Kidney tubule cell (primary cell): ENCODE measurements around the gene SH2D5.
A peak's percentile ranks its signal among the peaks of the same experiment; 100 is the strongest.

Experiments
- DNase-seq: peaks from one replicate; pipeline ENCODE4 v3.0.0-alpha.2; 2018; ENCODE audit warnings: low spot score

SH2D5 gene

GRCh38 chr1:20732588-20733359 lies at the start of gene SH2D5:
Gene SH2D5, minus strand, starts transcription at chr1:20732703. Its CDS starts 4,659 bp downstream, at chr1:20728044.
- peak; percentile 99 for DNase-seq

DNA sequence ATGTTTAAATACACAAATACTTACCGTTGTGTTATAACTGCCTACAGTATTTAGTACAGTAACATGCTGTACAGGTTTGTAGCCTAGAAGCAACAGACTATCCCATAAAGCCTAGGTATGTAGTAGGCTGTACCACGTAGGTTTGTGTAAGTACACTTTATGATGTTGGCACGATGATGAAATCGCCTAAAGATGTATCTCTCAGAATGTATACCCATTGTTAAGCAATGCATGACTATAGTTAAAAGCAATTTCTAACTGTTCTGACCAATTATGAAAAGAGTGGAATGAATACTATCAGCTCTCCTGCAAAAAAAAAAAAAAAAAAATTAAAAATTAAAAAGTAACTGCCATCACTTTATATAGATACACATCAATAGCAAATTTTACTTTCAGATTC lies 43.2 kb upstream of the SH2D5 start:
- no peak for DNase-seq

DNA sequence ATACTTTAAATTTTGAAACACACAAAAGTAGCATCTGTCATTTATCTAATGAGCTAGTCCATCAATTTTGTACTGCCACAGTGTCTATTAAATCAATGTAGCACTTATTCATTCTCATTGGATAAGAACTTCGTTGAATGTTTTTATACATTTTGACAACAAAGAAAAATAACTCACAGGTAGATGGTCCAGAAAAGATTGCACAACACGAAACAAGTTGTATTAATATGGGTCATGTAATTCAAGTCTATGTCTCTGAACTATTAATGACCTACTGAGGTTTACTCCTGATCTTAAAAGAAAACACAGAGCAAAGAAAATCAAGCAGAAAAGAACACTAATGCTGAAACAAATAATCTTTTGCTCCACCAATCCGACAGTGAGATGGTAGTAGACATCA lies 39.3 kb upstream of the SH2D5 start:
- no peak for DNase-seq

DNA sequence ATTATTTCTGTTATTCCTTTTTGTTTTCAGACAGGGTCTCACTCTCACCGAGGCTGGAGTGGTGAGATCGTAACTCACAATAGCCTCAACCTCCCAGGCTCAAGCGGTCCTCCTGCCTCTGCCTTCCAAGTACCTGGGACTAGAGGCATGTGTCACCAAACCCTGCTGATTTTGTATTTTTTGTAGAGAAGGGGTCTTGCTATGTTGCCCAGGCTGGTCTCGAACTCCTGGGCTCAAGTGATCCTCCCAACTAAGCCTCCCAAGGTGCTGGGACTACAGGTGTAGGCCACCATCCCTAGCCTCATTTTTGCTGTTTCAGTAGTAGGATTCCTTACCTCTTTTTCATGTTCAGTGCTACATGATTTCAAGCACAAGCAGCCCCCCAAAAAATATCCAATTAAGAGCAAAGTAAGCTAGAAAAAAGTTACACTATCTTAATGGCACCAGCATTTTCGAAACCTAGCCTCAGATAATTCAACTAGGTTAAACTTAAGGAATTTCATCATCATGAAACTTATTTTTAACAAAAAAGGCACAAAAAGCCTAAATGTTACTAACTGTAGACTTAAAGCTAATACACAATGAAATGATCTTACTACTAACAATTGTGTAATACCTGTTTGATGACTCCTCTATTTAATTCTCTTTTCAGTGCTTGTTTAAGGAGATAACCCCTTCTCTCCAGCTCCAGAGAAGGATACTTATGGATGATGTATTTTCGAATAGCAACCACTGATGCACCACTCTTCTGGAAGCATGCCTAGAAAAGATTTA lies 38.0 kb upstream of the SH2D5 start:
- DNase-seq, result no peak

- DNase-seq, result no peak
Measured at GRCh38 chr1:20767271-20767670, 34.8 kb upstream of the SH2D5 start.

GRCh38 chr1:20763417-20763816 lies 30.9 kb upstream of the SH2D5 start:
- DNase-seq, result no peak

- DNase-seq, result no peak
Measured at GRCh38 chr1:20760322-20760721, 27.8 kb upstream of the SH2D5 start.

DNA sequence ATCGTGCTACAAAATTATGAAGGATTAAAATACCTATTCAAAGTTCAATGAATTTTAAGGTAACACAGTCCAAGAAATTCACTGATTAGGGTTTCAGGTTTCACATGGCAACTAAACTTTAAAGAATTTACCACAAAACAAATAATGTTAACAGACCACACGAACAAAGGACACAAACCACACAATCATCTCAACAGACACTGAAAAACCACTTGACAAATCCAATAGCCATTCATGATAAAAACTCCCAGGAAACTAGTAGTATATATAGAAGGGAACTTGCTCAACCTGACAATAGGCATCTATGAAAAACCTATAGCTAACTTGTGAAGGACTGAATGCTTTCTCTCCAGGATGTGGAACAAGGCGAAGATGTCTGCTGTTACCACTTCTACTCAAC lies 21.1 kb upstream of the SH2D5 start:
- DNase-seq, result peak; percentile 4

DNA sequence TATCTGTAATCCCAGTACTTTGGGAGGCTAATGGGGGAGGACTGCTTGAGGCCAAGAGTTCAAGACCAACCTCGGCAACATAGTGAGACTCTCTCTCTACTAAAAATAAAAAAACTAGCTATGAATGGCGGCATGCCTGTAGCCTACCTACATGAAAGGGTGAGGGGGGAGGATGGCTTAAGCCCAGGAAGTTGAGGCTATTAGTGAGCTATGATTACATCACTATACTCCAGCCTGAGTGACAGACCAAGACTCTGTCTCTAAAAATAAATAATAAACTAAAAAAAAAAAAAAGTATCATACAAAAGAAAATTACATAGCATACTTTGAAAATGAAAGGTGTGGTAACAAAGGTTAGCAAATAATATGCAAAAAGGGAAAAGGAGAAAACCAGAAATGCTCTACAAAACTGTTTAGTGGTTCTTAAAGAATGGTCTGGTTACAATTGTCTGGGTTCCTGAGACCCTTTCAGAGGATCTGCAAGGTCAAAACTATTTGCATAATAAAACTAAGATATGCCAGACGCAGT lies 19.0 kb upstream of the SH2D5 start:
- DNase-seq, result no peak

DNA sequence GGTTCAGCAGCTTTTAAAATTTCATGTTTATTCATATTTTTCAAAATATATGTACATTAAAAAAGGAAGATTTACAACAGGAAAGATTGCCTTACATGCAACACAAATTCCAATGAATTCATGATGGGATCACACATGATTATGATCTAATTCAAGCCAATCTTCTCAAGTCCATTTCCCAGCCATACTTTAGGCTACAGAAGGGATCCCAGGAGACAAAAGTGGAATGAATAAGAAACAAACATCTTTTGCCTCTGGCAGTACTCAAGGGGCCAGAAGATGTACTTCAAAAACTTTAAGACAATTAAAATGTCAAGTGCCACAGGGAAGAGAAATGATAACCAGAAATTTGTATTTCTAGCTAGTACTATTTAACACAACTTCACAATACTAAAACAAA lies 10.2 kb upstream of the SH2D5 start:
- no peak for DNase-seq

DNA sequence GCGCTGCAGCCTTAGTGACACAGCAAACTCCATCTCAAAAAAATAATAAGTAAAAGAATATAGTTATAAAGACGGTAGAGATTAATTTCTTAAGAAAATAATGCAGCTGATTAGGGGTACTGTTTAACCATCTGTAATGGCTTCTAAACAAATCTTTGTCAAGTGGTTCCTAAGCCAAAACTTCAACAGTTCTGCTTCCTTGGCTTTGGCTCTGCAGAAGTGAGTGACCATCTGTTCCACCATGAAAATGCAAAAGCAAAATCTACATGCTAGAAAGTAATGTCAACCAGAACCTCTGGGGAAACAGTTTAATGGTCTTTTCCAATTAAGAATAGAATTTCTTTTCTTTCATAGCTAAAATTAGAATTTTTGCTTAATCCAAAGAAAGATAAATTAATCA lies 8.3 kb upstream of the SH2D5 start:
- DNase-seq, result no peak

GRCh38 chr1:20739225-20739624 lies 6.7 kb upstream of the SH2D5 start:
- DNase-seq, result peak; percentile 21

GRCh38 chr1:20735581-20736111 lies 3.1 kb upstream of the SH2D5 start:
- DNase-seq, result peak; percentile 27

GRCh38 chr1:20733360-20733975 lies 965 bp upstream of the SH2D5 start:
- DNase-seq, result no peak

DNA sequence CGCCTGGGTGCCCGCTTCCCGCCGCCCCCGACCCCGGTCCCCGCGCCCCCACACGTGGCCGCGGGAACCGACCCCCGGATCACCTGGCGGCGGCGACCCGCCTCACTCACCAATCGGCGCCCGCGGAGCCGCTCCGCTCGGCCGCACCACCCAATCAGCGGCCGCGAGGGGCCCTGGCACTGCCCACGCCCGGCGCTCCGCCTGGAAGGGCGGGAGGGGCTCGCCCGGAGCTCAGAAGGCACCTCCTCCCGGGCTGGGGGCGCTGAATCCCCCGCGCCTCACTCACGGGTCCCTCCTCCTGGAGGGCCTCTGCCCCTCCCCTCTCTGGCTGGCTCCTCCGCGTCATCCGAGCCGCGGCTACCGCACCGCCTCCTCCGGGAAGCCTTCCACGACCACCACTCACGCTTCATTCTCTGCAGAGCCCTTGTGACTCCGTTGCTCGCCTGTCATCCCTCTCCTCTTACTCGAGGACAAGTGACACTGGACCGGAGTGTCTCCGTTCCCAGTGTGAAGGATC lies 374 bp downstream of the SH2D5 start:
- DNase-seq, result peak; percentile 86

GRCh38 chr1:20731057-20731991 lies 1.2 kb downstream of the SH2D5 start:
- DNase-seq, result no peak

DNA sequence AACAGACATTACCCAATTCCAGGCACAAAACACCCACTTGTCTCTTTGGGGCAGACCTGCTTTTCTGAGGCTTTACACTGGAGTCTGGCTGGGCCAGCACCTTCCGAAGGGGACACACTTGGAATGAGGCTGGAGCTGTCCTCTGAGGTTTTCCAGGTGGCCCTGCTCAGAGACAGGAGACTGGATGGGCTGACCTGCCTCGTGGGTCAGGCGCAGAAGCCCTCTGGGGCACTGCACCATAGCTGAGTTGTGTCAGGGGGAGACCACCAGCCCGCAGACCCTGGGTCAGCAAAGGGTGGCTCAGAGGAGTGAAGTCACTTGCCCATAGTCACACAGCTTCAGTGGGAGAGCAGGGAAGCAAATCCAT lies 1.8 kb downstream of the SH2D5 start:
- no peak for DNase-seq

GRCh38 chr1:20729990-20730689 lies 2.4 kb downstream of the SH2D5 start:
- no peak for DNase-seq

- DNase-seq, result no peak
Measured at GRCh38 chr1:20729155-20729931, 3.2 kb downstream of the SH2D5 start.
